MM.1S (cell line): ENCODE measurements around the gene BROX.

Experiments
- DNase-seq: peaks from one replicate; pipeline ENCODE4 v3.0.0-alpha.2; 2015
- H2AFZ ChIP-seq: fragments of 300-600 bp; sonication (generic); 2 replicates; pipeline ENCODE4 v1.6.0; 2016; ENCODE audit warnings: antibody characterized with exemption, low read length
- H3F3A ChIP-seq: fragments of 300-600 bp; sonication (generic); 2 replicates; pipeline ENCODE4 v1.6.1; 2016; ENCODE audit warnings: mild to moderate bottlenecking, antibody characterized with exemption, low read length, moderate library complexity, mixed read lengths; ENCODE audit not compliant: insufficient read depth
- H3K27ac ChIP-seq: fragments of 300-600 bp; sonication (generic); 2 replicates; pipeline ENCODE4 v1.5.1; 2016; ENCODE audit warnings: mild to moderate bottlenecking, low read length
- H3K27me3 ChIP-seq: fragments of 300-600 bp; sonication (generic); replicated peaks from 2 replicates; pipeline ENCODE4 v1.6.0; 2016; ENCODE audit warnings: low read length; ENCODE audit not compliant: insufficient read depth
- H3K36me3 ChIP-seq: fragments of 300-600 bp; sonication (generic); replicated peaks from 2 replicates; pipeline ENCODE4 v1.6.1; 2016; ENCODE audit warnings: mild to moderate bottlenecking, low read length, mixed read lengths; ENCODE audit not compliant: insufficient read depth
- H3K4me1 ChIP-seq: fragments of 300-600 bp; sonication (generic); 2 replicates; pipeline ENCODE4 v1.6.1; 2016; ENCODE audit warnings: low read length, mixed read lengths
- H3K4me2 ChIP-seq: fragments of 300-600 bp; sonication (generic); 2 replicates; pipeline ENCODE4 v1.6.0; 2016; ENCODE audit warnings: low read depth, low read length
- H3K4me3 ChIP-seq: fragments of 300-600 bp; sonication (generic); 2 replicates; pipeline ENCODE4 v1.5.1; 2016; ENCODE audit warnings: low read length, mixed read lengths
- H3K79me2 ChIP-seq: fragments of 300-600 bp; sonication (generic); 2 replicates; pipeline ENCODE4 v1.6.1; 2016; ENCODE audit warnings: mixed run types, low read length, mixed read lengths
- H3K9ac ChIP-seq: fragments of 300-600 bp; sonication (generic); 2 replicates; pipeline ENCODE4 v1.6.1; 2016; ENCODE audit warnings: low read length, mixed read lengths
- H3K9me2 ChIP-seq: fragments of 300-600 bp; sonication (generic); replicated peaks from 2 replicates; pipeline ENCODE4 v1.6.1; 2016; ENCODE audit warnings: mild to moderate bottlenecking, low read length, mixed read lengths; ENCODE audit not compliant: insufficient read depth
- H3K9me3 ChIP-seq: fragments of 300-600 bp; sonication (generic); replicated peaks from 2 replicates; pipeline ENCODE4 v1.6.1; 2016; ENCODE audit warnings: mild to moderate bottlenecking, low read length, mixed read lengths; ENCODE audit not compliant: insufficient read depth
- H4K20me1 ChIP-seq: fragments of 300-600 bp; sonication (generic); 2 replicates; pipeline ENCODE4 v1.6.1; 2016; ENCODE audit warnings: mild to moderate bottlenecking, low read length, moderate library complexity, mixed read lengths; ENCODE audit not compliant: insufficient read depth
- EZH2 ChIP-seq: fragments of 300-600 bp; sonication (generic); optimal IDR thresholded peaks from 2 replicates; pipeline ENCODE3; 2017; ENCODE audit warnings: low read depth, mild to moderate bottlenecking, antibody characterized with exemption, low read length, mixed read lengths
- EZH2phosphoT487 ChIP-seq: fragments of 300-600 bp; sonication (generic); IDR thresholded peaks from 2 replicates; pipeline ENCODE4 v1.6.1; 2018; ENCODE audit warnings: antibody characterized with exemption, low read length
- TF ChIP-seq, protein P1 (sequence below): fragments of 300-600 bp; sonication (generic); IDR thresholded peaks from 2 replicates; pipeline ENCODE4 v1.5.1; 2016; ENCODE audit warnings: antibody characterized with exemption, low read length, mixed read lengths

BROX gene

DNA sequence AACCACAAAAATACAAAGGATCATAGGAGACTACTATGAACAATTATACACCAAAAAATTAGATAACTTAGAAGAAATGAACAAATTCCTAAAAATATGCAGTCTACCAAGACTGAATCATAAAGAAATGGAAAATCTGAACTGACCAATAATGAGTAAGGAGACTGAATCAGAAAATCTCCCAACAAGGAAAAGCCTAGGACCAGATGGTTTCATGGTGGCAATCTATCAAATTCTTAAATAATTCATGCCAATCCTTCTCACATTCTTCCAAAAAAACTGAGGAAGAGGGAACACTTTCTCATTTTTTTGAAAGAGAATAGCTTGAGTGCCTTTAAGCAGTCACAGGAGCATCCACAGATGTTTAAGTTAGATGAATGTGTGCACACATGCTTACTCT is 70.7 kb downstream of the BROX start:
- Histone ChIP-seq H3K36me3 (no peaks in the 10 kb centered on the region), H3K27ac (no peak overlapping the region), H3K4me1 (no peaks in the 10 kb centered on the region), H3K4me3 (no peak overlapping the region), H3K9ac (no peak overlapping the region), H3F3A (no peaks in the 10 kb centered on the region), H3K9me2 (no peaks in the 10 kb centered on the region), H2AFZ (no peak overlapping the region), H3K79me2 (no peaks in the 10 kb centered on the region), H3K4me2 (no peak overlapping the region), H3K9me3 (no peaks in the 10 kb centered on the region), H4K20me1 (no peaks in the 10 kb centered on the region), H3K27me3 (no peaks in the 10 kb centered on the region)
- TF ChIP-seq, protein P1, sequence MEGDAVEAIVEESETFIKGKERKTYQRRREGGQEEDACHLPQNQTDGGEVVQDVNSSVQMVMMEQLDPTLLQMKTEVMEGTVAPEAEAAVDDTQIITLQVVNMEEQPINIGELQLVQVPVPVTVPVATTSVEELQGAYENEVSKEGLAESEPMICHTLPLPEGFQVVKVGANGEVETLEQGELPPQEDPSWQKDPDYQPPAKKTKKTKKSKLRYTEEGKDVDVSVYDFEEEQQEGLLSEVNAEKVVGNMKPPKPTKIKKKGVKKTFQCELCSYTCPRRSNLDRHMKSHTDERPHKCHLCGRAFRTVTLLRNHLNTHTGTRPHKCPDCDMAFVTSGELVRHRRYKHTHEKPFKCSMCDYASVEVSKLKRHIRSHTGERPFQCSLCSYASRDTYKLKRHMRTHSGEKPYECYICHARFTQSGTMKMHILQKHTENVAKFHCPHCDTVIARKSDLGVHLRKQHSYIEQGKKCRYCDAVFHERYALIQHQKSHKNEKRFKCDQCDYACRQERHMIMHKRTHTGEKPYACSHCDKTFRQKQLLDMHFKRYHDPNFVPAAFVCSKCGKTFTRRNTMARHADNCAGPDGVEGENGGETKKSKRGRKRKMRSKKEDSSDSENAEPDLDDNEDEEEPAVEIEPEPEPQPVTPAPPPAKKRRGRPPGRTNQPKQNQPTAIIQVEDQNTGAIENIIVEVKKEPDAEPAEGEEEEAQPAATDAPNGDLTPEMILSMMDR = no peak
- TF ChIP-seq EZH2phosphoT487 = no peak
- no peak for TF ChIP-seq EZH2
- no peak for DNase-seq

DNA sequence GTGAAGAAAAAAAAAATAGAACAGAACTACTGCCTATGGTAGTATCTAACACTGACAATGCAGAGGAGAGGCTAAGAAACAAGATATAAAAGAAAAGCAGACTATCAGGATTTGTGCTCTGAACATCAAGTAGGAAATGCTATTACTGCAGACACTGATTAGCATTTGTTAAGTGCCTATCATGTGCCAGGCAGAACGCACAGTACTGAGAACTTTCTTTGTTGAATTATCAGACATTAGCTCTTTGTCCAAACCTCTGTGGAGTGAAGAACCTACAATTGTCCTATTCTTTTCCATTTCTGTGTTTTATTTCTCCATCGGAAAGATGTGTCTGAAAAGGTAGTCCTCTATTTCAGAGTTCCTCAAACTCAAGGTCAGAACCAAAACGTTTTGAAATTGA is 72.0 kb downstream of the BROX start:
- Histone ChIP-seq H3K36me3 (no peaks in the 10 kb centered on the region), H3K4me3 (no peak overlapping the region), H3F3A (no peaks in the 10 kb centered on the region), H2AFZ (no peak overlapping the region), H4K20me1 (no peaks in the 10 kb centered on the region), H3K79me2 (no peaks in the 10 kb centered on the region), H3K4me1 (no peaks in the 10 kb centered on the region), H3K27ac (no peak overlapping the region), H3K27me3 (no peaks in the 10 kb centered on the region), H3K9me3 (no peaks in the 10 kb centered on the region), H3K4me2 (no peak overlapping the region), H3K9me2 (no peaks in the 10 kb centered on the region), H3K9ac (no peak overlapping the region)
- no peak for DNase-seq
- no peak for TF ChIP-seq EZH2
- TF ChIP-seq EZH2phosphoT487 = no peak
- TF ChIP-seq, protein P1 = no peak
